Parathyroid adenoma (tissue), 2 donors: ENCODE measurements around the gene ZNF429.
"Not testable (repeated sequence)": the region's sequence is repeated elsewhere in the genome, so short reads cannot be mapped to it uniquely, and the experiment has no call there.

ENCODE experiments used
- H2AFZ ChIP-seq: fragments of 300-600 bp; sonication (generic); one replicate; pipeline ENCODE4 v1.7.0; 2017; ENCODE audit warnings: antibody characterized with exemption, mild to moderate bottlenecking
- H3K27ac ChIP-seq: fragments of 300-600 bp; sonication (generic); one replicate; pipeline ENCODE4 v1.7.0; 2017
- H3K27me3 ChIP-seq: fragments of 300-600 bp; sonication (generic); one replicate; pipeline ENCODE4 v1.7.0; 2017; ENCODE audit warnings: low read length; ENCODE audit not compliant: control insufficient read depth, insufficient read depth
- H3K36me3 ChIP-seq: fragments of 300-600 bp; sonication (generic); one replicate; pipeline ENCODE4 v1.7.0; 2017; ENCODE audit warnings: low read length; ENCODE audit not compliant: control insufficient read depth, insufficient read depth
- H3K4me1 ChIP-seq: fragments of 300-600 bp; sonication (generic); one replicate; pipeline ENCODE4 v1.7.0; 2017; ENCODE audit warnings: control low read depth
- H3K4me2 ChIP-seq: fragments of 300-600 bp; sonication (generic); one replicate; pipeline ENCODE4 v1.7.0; 2017; ENCODE audit warnings: low read length
- H3K4me3 ChIP-seq: fragments of 300-600 bp; sonication (generic); one replicate; pipeline ENCODE4 v1.7.0; 2017; ENCODE audit warnings: low read depth, low read length
- H3K79me2 ChIP-seq: fragments of 300-600 bp; sonication (generic); one replicate; pipeline ENCODE4 v1.7.0; 2017; ENCODE audit warnings: control low read depth
- H3K9ac ChIP-seq: fragments of 300-600 bp; sonication (generic); one replicate; pipeline ENCODE4 v1.7.0; 2017; ENCODE audit warnings: mild to moderate bottlenecking
- H3K9me3 ChIP-seq: fragments of 300-600 bp; sonication (generic); one replicate; pipeline ENCODE4 v1.7.0; 2017; ENCODE audit warnings: low read length; ENCODE audit not compliant: control insufficient read depth
- CTCF ChIP-seq: fragments of 300-600 bp; sonication (generic); IDR thresholded peaks from one replicate; pipeline ENCODE4 v1.7.0; 2017; ENCODE audit warnings: antibody characterized with exemption, mild to moderate bottlenecking
- donor health status: primary hyperparathyroidism.

The ZNF429 gene

GRCh38 chr19:21559444-21559843 is 54.0 kb downstream of the ZNF429 start:
- no peak for TF ChIP-seq CTCF
- no peaks in the 10 kb centered on the region for H3K9me3 ChIP-seq
- no peaks in the 10 kb centered on the region for H3K36me3 ChIP-seq
- H3K4me1 ChIP-seq, result no peaks in the 10 kb centered on the region
- no peaks in the 10 kb centered on the region for H3K27me3 ChIP-seq
- no peak overlapping the region for H3K9ac ChIP-seq
- no peaks in the 10 kb centered on the region for H3K79me2 ChIP-seq
- H3K27ac ChIP-seq, result no peak overlapping the region
- no peak overlapping the region for H3K4me2 ChIP-seq
- H3K4me3 ChIP-seq, result no peak overlapping the region
- H2AFZ ChIP-seq, result no peak overlapping the region

GRCh38 chr19:21564406-21564805 is 59.0 kb downstream of the ZNF429 start:
- Histone ChIP-seq H3K27me3 (no peaks in the 10 kb centered on the region), H3K4me1 (no peaks in the 10 kb centered on the region), H3K4me2 (no peak overlapping the region), H3K9me3 (no peaks in the 10 kb centered on the region), H3K9ac (no peak overlapping the region), H3K4me3 (no peak overlapping the region), H3K79me2 (no peaks in the 10 kb centered on the region), H3K27ac (no peak overlapping the region), H2AFZ (no peak overlapping the region), H3K36me3 (no peaks in the 10 kb centered on the region)
- TF ChIP-seq CTCF, result no peak

GRCh38 chr19:21566073-21566472 is 60.7 kb downstream of the ZNF429 start:
- Histone ChIP-seq H3K4me2 (no peak overlapping the region), H3K27ac (no peak overlapping the region), H3K79me2 (no peaks in the 10 kb centered on the region), H3K4me3 (no peak overlapping the region), H3K9ac (no peak overlapping the region), H3K4me1 (no peaks in the 10 kb centered on the region), H3K9me3 (no peaks in the 10 kb centered on the region), H2AFZ (no peak overlapping the region), H3K36me3 (no peaks in the 10 kb centered on the region), H3K27me3 (no peaks in the 10 kb centered on the region)
- TF ChIP-seq CTCF, result no peak

DNA sequence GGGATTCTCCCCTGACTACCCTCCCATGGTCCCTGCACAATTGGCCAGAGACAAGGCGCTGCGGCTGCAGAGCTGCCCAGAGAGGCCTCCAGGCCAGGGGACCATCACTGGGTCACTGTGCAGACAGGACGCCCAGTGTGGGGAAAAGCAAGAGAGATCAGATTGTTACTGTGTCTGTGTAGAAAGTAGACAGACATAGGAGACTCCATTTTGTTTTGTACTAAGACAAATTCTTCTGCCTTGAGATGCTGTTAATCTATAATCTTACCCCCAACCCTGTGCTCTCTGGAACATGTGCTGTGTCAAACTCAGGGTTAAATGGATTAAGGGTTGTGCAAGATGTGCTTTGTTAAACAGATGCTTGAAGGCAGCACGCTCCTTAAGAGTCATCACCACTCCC is 62.4 kb downstream of the ZNF429 start:
- not testable (repeated sequence) for H3K4me3 ChIP-seq, H3K36me3 ChIP-seq, H2AFZ ChIP-seq, H3K27me3 ChIP-seq, H3K9me3 ChIP-seq, H3K4me1 ChIP-seq, H3K9ac ChIP-seq, H3K79me2 ChIP-seq, H3K27ac ChIP-seq, H3K4me2 ChIP-seq

GRCh38 chr19:21568816-21569493 is 63.6 kb downstream of the ZNF429 start:
- no peaks in the 10 kb centered on the region for H3K27me3 ChIP-seq
- H3K36me3 ChIP-seq, result no peaks in the 10 kb centered on the region
- H3K9ac ChIP-seq, result no peak overlapping the region
- H3K79me2 ChIP-seq, result no peaks in the 10 kb centered on the region
- peak overlapping the region; percentile 77 for H3K4me3 ChIP-seq
- H3K4me2 ChIP-seq, result peak overlapping the region; percentile 56
- H3K9me3 ChIP-seq, result no peaks in the 10 kb centered on the region
- no peaks in the 10 kb centered on the region for H3K4me1 ChIP-seq
- no peak overlapping the region for H2AFZ ChIP-seq
- H3K27ac ChIP-seq, result no peak overlapping the region
- TF ChIP-seq CTCF, result no peak
